K562 (cell line): ENCODE measurements around the gene SLC7A4. TPM values are rescaled to one million over a fixed set of nuclear protein-coding genes. Genes with fewer than 3 reads are reported as not detected.

Experiments
- CREB1 ChIP-seq, 2 experiments: sonication (generic) in 1 of 2; formaldehyde crosslinking in 1 of 2; IDR thresholded peaks; 2 replicates each; pipeline versions ENCODE4 v1.6.1 to v1.8.0; 2012 to 2022; ENCODE audit warnings: inconsistent platforms in 1 of 2, mild to moderate bottlenecking in 1 of 2, missing genetic modification reagents in 1 of 2, moderate library complexity in 1 of 2
- ELF2 ChIP-seq: fragments of 250-450 bp; sonication (Bioruptor Pico); IDR thresholded peaks from 2 replicates; pipeline ENCODE4 v1.5.0; 2021; ENCODE audit warnings: mild to moderate bottlenecking
- ESRRB ChIP-seq: fragments of 250-450 bp; sonication (Bioruptor Pico); IDR thresholded peaks from 2 replicates; pipeline ENCODE4 v1.5.0; 2020; ENCODE audit warnings: mild to moderate bottlenecking, moderate library complexity, borderline replicate concordance
- MAZ ChIP-seq, 2 experiments: fragments of 450-650 bp in 1 of 2; sonication (generic) in 1 of 2; formaldehyde crosslinking; IDR thresholded peaks in 1 of 2; conservative IDR thresholded peaks in 1 of 2; 2 replicates each; pipeline versions ENCODE4 v1.4.0 to v1.5.0; 2020; ENCODE audit warnings: mild to moderate bottlenecking in 1 of 2, missing genetic modification reagents in 1 of 2
- POLR2G ChIP-seq: fragments of 200-400 bp; formaldehyde crosslinking; IDR thresholded peaks from 2 replicates; pipeline ENCODE4 v1.6.1; 2017; ENCODE audit warnings: low read depth, mild to moderate bottlenecking, antibody characterized with exemption, low read length, moderate library complexity
- RREB1 ChIP-seq: fragments of 250-450 bp; sonication (Bioruptor Pico); IDR thresholded peaks from 2 replicates; pipeline ENCODE4 v1.4.0; 2020
- TAF15 ChIP-seq: fragments of 200-400 bp; formaldehyde crosslinking; IDR thresholded peaks from 2 replicates; pipeline ENCODE4 v1.6.1; 2017; ENCODE audit warnings: mild to moderate bottlenecking, low read depth, low read length, moderate library complexity
- TEAD1 ChIP-seq, 2 experiments: fragments of 450-650 bp in 1 of 2; sonication (generic) in 1 of 2; formaldehyde crosslinking; IDR thresholded peaks; 2 replicates each; pipeline versions ENCODE4 v1.4.0 to v1.8.0; 2020 to 2022; ENCODE audit warnings: mild to moderate bottlenecking in 2 of 2, missing genetic modification reagents in 1 of 2
- ZBTB26 ChIP-seq: fragments of 450-650 bp; formaldehyde crosslinking; IDR thresholded peaks from 2 replicates; pipeline ENCODE4 v1.4.0; 2022; ENCODE audit warnings: missing genetic modification characterization
- ZNF583 ChIP-seq: fragments of 250-450 bp; sonication (Bioruptor Pico); IDR thresholded peaks from 2 replicates; pipeline ENCODE4 v1.4.0; 2020
- polyA plus RNA-seq, 8 experiments: library from polyadenylated mRNA; depleted of rRNA in 4 of 8; stranded (reverse) in 5 of 8; unstranded in 3 of 8; fragments of >200 nt; fragmentation: Nextera tagmentation in 2 of 8; fragmentation: Illumina TruSeq in 1 of 8; extraction: Ambion mirVana in 2 of 8; extraction: Trizol in 1 of 8; gene quantifications; 2 replicates each; pipeline versions ENCODE4 v1.2.1 to v1.2.3, GENCODE V29; 2011 to 2014; ENCODE audit warnings: inconsistent platforms in 1 of 8, missing spikeins in 1 of 8
- total RNA-seq, 7 experiments: library from RNA; depleted of rRNA in 6 of 7; stranded (reverse); fragments of >200 nt in 6 of 7; fragmentation: Illumina TruSeq in 2 of 7; extraction: Trizol in 2 of 7; gene quantifications; 2 replicates each; pipeline versions ENCODE4 v1.2.1 to v1.2.3, GENCODE V29; 2011 to 2021; ENCODE audit warnings: low replicate concordance in 1 of 7
- TF ChIP-seq, protein P1 (sequence below): IDR thresholded peaks from 2 replicates; pipeline ENCODE4 v1.6.1; 2014; ENCODE audit warnings: antibody characterized with exemption
- TF ChIP-seq, protein P2 (sequence below): fragments of 250-450 bp; sonication (Bioruptor Pico); IDR thresholded peaks from 2 replicates; pipeline ENCODE4 v1.4.0; 2020; ENCODE audit warnings: mild to moderate bottlenecking

Gene SLC7A4
- total and polyA plus RNA-seq, 9 of the 15 experiments (the other 6 are each of a cell fraction or from before 2014, with no cell fraction given) = not detected

GRCh38 chr22:21001601-21002325 lies 30.6 kb downstream of the SLC7A4 start, which contains the start of gene THAP7 (continued):
- TF ChIP-seq ZNF583 (peak; percentile 92), POLR2G (no peak), CREB1 (IDR thresholded peaks at IDR 0.05) (no peak), CREB1 (CRISPR knock-in tag; IDR thresholded peaks at IDR 0.05) (no peak), TAF15 (no peak), ELF2 (CRISPR knock-in tag) (no peak), ZBTB26 (peak; percentile 88), RREB1 (CRISPR knock-in tag) (peak; percentile 98), TEAD1 (CRISPR knock-in tag; IDR thresholded peaks at IDR 0.05) (peak in 1 of 2 experiments; percentile 94; a peak in 1 of 4 replicates), ESRRB (CRISPR knock-in tag) (no peak), MAZ (CRISPR knock-in tag; conservative IDR thresholded peaks at IDR 0.05 in 1 of 2, IDR thresholded peaks at IDR 0.05 in 1 of 2) (peak in 1 of 2 experiments; percentile 100; a peak in 2 of 4 replicates)
- TF ChIP-seq, protein P1, sequence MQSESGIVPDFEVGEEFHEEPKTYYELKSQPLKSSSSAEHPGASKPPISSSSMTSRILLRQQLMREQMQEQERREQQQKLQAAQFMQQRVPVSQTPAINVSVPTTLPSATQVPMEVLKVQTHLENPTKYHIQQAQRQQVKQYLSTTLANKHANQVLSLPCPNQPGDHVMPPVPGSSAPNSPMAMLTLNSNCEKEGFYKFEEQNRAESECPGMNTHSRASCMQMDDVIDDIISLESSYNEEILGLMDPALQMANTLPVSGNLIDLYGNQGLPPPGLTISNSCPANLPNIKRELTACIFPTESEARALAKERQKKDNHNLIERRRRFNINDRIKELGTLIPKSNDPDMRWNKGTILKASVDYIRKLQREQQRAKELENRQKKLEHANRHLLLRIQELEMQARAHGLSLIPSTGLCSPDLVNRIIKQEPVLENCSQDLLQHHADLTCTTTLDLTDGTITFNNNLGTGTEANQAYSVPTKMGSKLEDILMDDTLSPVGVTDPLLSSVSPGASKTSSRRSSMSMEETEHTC = no peak
- TF ChIP-seq, protein P2, sequence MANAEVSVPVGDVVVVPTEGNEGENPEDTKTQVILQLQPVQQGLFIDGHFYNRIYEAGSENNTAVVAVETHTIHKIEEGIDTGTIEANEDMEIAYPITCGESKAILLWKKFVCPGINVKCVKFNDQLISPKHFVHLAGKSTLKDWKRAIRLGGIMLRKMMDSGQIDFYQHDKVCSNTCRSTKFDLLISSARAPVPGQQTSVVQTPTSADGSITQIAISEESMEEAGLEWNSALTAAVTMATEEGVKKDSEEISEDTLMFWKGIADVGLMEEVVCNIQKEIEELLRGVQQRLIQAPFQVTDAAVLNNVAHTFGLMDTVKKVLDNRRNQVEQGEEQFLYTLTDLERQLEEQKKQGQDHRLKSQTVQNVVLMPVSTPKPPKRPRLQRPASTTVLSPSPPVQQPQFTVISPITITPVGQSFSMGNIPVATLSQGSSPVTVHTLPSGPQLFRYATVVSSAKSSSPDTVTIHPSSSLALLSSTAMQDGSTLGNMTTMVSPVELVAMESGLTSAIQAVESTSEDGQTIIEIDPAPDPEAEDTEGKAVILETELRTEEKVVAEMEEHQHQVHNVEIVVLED (CRISPR knock-in tag) = peak; percentile 92
